Suprapubic skin (tissue), 4 donors: Measurements from ENCODE around the gene CAVIN2. TPM values are rescaled to one million over a fixed set of nuclear protein-coding genes. Genes with fewer than 3 reads are reported as not detected.

Source experiments
- DNase-seq, 2 donors: peaks; one replicate each; pipeline ENCODE4 v3.0.0-alpha.2; 2019; ENCODE audit warnings: low spot score in 2 of 2
- H3K27ac ChIP-seq: fragments of 200-600 bp; sonication (generic); one replicate; pipeline ENCODE4 v1.5.1; 2019
- H3K27me3 ChIP-seq: fragments of 200-600 bp; sonication (generic); one replicate; pipeline ENCODE4 v1.5.1; 2019
- H3K36me3 ChIP-seq: fragments of 200-600 bp; sonication (generic); one replicate; pipeline ENCODE4 v1.5.1; 2019
- H3K4me1 ChIP-seq: fragments of 200-600 bp; sonication (generic); one replicate; pipeline ENCODE4 v1.5.1; 2019
- H3K4me3 ChIP-seq: fragments of 200-600 bp; sonication (generic); one replicate; pipeline ENCODE4 v1.5.1; 2019; ENCODE audit warnings: mild to moderate bottlenecking
- H3K9me3 ChIP-seq: fragments of 200-600 bp; sonication (generic); one replicate; pipeline ENCODE4 v1.5.1; 2019
- EP300 ChIP-seq: sonication (generic); formaldehyde crosslinking; IDR thresholded peaks from one replicate; pipeline ENCODE4 v1.6.1; 2017; ENCODE audit warnings: antibody characterized with exemption
- POLR2A ChIP-seq, 2 donors: fragments of 450-650 bp; IDR thresholded peaks; one replicate each; pipeline ENCODE4 v1.6.1; 2017; ENCODE audit warnings: antibody characterized with exemption in 2 of 2, mild to moderate bottlenecking in 2 of 2, moderate library complexity in 2 of 2
- POLR2AphosphoS5 ChIP-seq, 3 donors: sonication (generic); formaldehyde crosslinking; IDR thresholded peaks; one replicate each; pipeline ENCODE4 v1.6.1; 2017; ENCODE audit warnings: antibody characterized with exemption in 3 of 3
- WGBS: methylation state at CpG from one replicate; pipeline ENCODE4 v1.1.5; 2018; 5-methylcytosine and 5-hydroxymethylcytosine counted together
- total RNA-seq, 4 donors: library from RNA; depleted of rRNA; stranded (reverse); fragments of >200 nt; gene quantifications; one replicate each; pipeline ENCODE4 v1.1.0, GENCODE V29; 2016
- TF ChIP-seq, protein P1 (sequence below), 2 donors: fragments of 200-600 bp in 1 of 2; fragments of 450-650 bp in 1 of 2; sonication (generic) in 1 of 2; IDR thresholded peaks; one replicate each; pipeline ENCODE4 v1.5.1; 2016 to 2019; ENCODE audit warnings: antibody characterized with exemption in 2 of 2, mild to moderate bottlenecking in 1 of 2, moderate library complexity in 1 of 2

The CAVIN2 gene, protein sequence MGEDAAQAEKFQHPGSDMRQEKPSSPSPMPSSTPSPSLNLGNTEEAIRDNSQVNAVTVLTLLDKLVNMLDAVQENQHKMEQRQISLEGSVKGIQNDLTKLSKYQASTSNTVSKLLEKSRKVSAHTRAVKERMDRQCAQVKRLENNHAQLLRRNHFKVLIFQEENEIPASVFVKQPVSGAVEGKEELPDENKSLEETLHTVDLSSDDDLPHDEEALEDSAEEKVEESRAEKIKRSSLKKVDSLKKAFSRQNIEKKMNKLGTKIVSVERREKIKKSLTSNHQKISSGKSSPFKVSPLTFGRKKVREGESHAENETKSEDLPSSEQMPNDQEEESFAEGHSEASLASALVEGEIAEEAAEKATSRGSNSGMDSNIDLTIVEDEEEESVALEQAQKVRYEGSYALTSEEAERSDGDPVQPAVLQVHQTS
- 10 to 100 TPM in 1 of 4 donors, 1 to 10 TPM in 3; 3.8 to 12.9 (median 6.7) TPM for total RNA-seq

GRCh38 chr2:191846515-191847476 is at the start of gene CAVIN2:
Gene CAVIN2, minus strand, starts transcription at chr2:191847088. Its CDS starts 163 bp downstream, at chr2:191846925.
- 53% methylated on average over 24 of the region's 31 CpGs for WGBS
- Histone ChIP-seq H3K4me3 (peak within 1 kb of the TSS; percentile 48), H3K9me3 (no peaks in the 10 kb centered on the region), H3K27me3 (no peaks in the 10 kb centered on the region), H3K4me1 (peaks cover 28% of the 10 kb centered on the region), H3K36me3 (no peaks in the 10 kb centered on the region), H3K27ac (peak within 1 kb of the TSS; percentile 68)
- TF ChIP-seq, protein P1, sequence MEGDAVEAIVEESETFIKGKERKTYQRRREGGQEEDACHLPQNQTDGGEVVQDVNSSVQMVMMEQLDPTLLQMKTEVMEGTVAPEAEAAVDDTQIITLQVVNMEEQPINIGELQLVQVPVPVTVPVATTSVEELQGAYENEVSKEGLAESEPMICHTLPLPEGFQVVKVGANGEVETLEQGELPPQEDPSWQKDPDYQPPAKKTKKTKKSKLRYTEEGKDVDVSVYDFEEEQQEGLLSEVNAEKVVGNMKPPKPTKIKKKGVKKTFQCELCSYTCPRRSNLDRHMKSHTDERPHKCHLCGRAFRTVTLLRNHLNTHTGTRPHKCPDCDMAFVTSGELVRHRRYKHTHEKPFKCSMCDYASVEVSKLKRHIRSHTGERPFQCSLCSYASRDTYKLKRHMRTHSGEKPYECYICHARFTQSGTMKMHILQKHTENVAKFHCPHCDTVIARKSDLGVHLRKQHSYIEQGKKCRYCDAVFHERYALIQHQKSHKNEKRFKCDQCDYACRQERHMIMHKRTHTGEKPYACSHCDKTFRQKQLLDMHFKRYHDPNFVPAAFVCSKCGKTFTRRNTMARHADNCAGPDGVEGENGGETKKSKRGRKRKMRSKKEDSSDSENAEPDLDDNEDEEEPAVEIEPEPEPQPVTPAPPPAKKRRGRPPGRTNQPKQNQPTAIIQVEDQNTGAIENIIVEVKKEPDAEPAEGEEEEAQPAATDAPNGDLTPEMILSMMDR (IDR thresholded peaks at IDR 0.05), result no peak
- peak in 1 of 2 donors; percentile 34 for TF ChIP-seq POLR2A (IDR thresholded peaks at IDR 0.05)
- no peak for TF ChIP-seq EP300
- TF ChIP-seq POLR2AphosphoS5 (IDR thresholded peaks at IDR 0.05), result peak in 1 of 3 donors; percentile 12
- peak; percentile 71 to 79 for DNase-seq

GRCh38 chr2:191895743-191896142 is 48.9 kb upstream of the CAVIN2 start:
- Histone ChIP-seq H3K9me3 (no peaks in the 10 kb centered on the region), H3K36me3 (no peaks in the 10 kb centered on the region), H3K27ac (no peak overlapping the region), H3K4me1 (no peaks in the 10 kb centered on the region), H3K27me3 (no peaks in the 10 kb centered on the region), H3K4me3 (no peak overlapping the region)
- TF ChIP-seq POLR2A (IDR thresholded peaks at IDR 0.05) (no peak), POLR2AphosphoS5 (IDR thresholded peaks at IDR 0.05) (no peak), EP300 (no peak)
- TF ChIP-seq, protein P1 (IDR thresholded peaks at IDR 0.05), result no peak
- WGBS, result 80% methylated on average over 2 of the region's 2 CpGs
- no peak for DNase-seq

- H3K27ac ChIP-seq, result no peak overlapping the region
- H3K4me1 ChIP-seq, result no peaks in the 10 kb centered on the region
- no peaks in the 10 kb centered on the region for H3K27me3 ChIP-seq
These were observed 48.3 kb upstream of the CAVIN2 start for GRCh38 chr2:191895195-191895594.

GRCh38 chr2:191894681-191895147 is 47.8 kb upstream of the CAVIN2 start:
- Histone ChIP-seq H3K36me3 (no peaks in the 10 kb centered on the region), H3K9me3 (no peaks in the 10 kb centered on the region), H3K4me1 (no peaks in the 10 kb centered on the region), H3K27ac (no peak overlapping the region), H3K4me3 (no peak overlapping the region), H3K27me3 (no peaks in the 10 kb centered on the region)
- TF ChIP-seq EP300 (no peak), POLR2AphosphoS5 (IDR thresholded peaks at IDR 0.05) (no peak), POLR2A (IDR thresholded peaks at IDR 0.05) (no peak)
- TF ChIP-seq, protein P1 (IDR thresholded peaks at IDR 0.05), result no peak
- WGBS, result 35% methylated on average over 3 of the region's 3 CpGs
- DNase-seq, result no peak

More at GRCh38 chr2:191895195-191895594, 48.3 kb upstream of the CAVIN2 start:
- TF ChIP-seq POLR2A (IDR thresholded peaks at IDR 0.05) (no peak), POLR2AphosphoS5 (IDR thresholded peaks at IDR 0.05) (no peak), EP300 (no peak)
- TF ChIP-seq, protein P1 (IDR thresholded peaks at IDR 0.05), result no peak
- Histone ChIP-seq H3K4me3 (no peak overlapping the region), H3K36me3 (no peaks in the 10 kb centered on the region), H3K9me3 (no peaks in the 10 kb centered on the region)
- no peak for DNase-seq
- 85% methylated on average over 4 of the region's 4 CpGs for WGBS
